HG03064 (cell line): ENCODE results near the gene RASA3.

Source experiments
- ATAC-seq: cut with Tn5 transposase; IDR thresholded peaks from one replicate; pipeline ENCODE4 v1.9.1; 2021; ENCODE audit warnings: low read depth; ENCODE audit not compliant: unreplicated experiment

RASA3 gene

DNA sequence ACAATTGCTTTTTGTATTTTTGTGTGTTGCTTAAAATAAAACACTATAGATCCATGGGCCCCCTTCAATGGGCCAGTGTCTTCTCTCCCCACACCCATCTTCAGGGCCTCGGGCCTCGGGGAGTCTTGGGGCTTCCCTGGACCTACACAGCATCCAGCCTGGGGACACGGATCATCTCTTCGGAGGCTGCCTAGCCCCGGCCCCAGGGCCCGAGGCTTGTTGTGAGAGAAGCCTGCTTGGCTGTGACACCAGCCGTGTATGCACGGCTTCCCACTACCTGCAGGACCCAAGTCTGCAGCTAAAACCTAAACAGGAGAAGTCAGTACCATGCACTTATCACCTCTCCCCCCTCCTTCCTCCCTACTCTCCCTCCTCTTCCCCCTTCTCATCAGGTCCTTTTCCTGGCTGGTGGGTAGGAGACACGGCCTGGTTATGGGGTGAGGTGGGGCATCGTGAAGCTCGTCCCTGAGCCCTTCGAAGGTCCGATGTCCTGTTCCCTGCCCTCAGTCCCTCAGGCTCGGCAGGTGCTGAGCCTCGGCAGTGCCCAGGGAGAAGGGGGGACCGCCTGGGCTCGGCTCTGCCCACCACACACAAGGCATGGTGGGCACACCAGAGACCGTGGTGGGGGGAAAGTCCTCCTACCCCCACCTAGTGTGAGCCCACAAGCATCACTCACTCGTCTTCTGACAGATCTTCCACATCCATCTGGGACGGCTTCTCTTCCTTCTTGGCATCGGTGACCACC lies 168.0 kb downstream of the RASA3 start:
- ATAC-seq = no peak

DNA sequence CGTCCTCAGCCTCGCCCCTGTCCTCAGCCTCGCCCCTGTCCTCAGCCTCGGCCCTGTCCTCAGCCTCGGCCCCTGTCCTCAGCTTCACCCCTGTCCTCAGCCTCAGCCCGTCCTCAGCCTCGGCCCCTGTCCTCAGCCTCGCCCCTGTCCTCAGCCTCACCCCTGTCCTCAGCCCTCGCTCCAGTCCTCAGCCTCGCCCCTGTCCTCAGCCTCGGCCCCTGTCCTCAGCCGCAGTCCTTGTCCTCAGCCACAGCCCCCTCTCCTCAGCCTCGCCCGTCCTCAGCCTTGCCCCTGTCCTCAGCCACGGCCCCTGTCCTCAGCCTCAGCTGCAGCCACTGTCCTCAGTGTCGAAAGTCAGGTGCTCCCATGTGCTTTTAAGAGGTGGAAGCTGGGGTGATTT lies 169.0 kb downstream of the RASA3 start:
- no peak for ATAC-seq

DNA sequence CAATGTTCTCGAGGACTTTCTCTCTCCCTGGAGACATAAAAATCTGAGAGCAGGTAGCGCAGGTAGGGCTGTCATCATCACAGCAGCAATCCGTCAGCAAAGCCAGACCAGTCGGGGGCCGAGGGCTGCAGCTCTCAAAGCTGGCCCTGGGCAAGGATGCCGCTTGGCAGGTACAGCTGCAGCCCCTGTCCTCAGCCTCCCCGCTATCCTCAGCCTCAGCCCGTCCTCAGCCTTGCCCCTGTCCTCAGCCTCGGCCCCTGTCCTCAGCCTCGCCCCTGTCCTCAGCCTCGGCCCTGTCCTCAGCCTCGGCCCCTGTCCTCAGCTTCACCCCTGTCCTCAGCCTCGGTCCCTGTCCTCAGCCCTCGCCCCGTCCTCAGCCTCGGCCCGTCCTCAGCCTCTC lies 169.4 kb downstream of the RASA3 start:
- no peak for ATAC-seq

DNA sequence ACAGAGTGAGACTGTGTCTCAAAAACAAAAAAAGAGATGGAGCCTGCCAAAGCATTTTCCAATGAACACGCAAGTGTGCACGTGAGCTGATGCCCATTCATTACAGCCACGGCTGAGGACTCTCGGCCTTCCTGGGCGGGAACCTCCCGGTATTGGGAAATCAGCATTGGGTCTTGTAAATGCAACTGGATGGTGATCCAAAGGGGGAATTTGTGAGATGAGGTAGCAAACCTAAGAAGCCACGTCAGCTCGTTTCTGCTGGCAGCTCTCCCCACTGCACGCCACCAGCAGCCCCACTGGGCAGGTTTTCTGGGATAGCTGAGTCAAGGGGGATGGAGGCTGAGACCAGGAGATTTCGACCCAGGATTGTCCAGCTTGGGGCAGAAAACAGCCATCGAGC lies 170.0 kb downstream of the RASA3 start:
- no peak for ATAC-seq

DNA sequence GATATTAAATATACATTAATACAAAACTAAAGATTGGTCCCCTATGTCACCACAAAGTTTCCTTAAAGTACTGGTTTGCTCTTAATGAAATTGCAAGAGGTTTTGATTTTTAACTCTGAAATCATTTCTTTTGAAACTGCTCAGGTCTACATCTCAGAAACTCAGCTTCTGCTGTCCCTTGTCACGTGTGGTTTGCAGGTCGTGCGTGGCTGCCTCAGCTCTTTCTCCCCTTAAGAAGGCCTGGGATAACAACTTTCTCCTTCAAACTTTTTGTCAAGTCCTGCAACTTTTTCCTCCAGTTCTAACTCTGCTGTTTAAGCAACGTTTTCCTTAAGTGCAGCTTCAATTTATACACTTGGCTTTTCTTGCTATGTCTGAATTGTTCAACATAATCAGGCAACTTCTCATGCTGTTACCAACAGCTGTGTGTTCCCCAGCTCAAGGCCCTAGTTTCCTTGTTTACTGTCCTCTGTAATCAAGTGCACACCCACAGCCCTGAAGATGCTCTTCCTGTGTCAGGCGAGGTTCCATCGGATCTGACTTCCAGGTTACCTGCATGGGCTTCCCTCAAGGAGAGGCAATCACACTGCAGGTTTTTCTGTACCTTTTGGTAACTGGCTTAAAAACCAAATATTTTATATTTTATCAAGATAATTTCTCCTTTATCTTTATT lies 172.0 kb downstream of the RASA3 start:
- ATAC-seq = no peak

DNA sequence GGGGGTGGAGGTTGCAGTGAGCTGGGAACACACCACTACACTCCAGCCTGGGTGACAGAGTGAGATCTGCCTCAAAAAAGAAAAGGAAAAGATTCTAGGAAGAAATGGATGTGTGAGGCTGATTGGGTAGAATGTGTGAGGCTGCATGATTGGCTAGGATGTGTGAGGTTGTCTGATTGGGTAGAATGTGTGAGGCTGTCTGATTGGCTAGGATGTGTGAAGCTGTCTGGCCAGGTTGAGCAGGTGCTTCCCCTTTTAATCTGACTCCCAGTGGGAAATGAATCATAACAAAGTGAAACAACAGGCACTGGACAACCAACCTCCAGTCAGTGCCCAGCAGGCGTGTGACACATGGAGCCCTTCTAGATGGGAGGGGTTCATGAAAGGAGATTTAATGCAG lies 173.2 kb downstream of the RASA3 start:
- ATAC-seq = no peak

DNA sequence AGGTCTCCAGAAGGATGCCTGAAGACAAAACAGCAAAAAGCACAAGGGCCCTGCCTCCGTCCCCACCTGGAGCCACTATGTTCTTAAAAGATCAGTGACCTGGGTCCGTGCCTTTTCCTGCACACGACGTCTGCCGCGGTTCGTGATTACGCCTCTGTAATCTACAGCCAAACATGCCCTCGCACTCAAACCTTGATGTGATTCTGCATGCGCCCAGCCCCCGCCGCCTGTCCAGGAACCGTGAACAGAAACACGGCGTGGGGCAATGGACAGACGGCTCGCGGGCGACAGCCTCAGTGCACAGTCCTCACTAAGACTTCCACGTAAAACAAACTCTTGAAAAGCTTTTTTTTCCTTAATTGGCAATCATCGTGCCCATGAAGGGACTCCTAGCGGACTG lies 174.1 kb downstream of the RASA3 start:
- no peak for ATAC-seq

DNA sequence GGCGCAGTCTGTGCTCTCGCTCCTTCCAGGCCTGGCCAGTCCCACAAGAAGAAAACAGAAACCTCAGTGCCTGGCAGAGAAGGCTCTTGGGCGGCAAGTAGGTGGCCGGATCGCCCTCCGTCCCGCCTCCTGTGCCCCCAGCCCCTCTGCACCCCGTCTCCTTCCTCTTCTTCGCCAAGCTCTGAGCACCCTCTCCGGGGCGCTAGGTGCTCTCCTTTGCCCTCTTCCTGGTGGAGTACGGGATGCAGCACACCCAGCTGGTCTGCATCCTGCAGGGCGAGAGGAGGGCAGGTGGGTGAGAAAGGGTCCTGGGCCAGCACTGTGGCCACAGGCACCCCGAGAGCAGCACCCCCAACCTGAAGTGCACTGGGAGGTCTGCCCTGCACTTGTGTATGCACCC lies 175.9 kb downstream of the RASA3 start:
- no peak for ATAC-seq

DNA sequence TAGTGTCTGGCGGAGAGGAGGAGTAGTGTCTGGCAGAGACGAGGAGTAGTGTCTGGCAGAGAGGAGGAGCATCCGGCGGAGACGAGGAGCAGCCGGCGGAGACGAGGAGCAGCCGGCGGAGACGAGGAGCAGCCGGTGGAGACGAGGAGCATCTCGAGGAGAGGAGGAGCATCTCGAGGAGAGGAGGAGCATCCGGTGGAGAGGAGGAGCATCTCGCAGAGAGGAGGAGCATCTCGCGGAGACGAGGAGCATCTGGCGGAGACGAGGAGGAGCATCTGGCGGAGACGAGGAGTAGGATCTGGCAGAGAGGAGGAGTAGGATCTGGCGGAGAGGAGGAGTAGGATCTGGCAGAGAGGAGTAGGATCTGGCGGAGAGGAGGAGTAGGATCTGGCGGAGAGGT lies 176.7 kb downstream of the RASA3 start:
- ATAC-seq = no peak

DNA sequence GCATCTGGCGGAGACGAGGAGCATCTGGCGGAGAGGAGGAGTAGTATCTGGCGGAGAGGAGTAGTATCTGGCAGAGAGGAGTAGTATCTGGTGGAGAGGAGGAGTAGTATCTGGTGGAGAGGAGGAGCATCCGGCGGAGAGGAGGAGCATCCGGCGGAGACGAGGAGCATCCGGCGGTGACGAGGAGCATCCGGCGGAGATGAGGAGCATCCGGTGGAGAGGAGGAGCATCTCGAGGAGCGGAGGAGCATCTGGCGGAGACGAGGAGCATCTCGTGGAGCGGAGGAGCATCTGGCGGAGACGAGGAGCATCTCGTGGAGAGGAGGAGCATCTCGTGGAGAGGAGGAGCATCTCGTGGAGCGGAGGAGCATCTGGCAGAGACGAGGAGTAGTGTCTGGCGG lies 177.2 kb downstream of the RASA3 start:
- ATAC-seq = no peak

DNA sequence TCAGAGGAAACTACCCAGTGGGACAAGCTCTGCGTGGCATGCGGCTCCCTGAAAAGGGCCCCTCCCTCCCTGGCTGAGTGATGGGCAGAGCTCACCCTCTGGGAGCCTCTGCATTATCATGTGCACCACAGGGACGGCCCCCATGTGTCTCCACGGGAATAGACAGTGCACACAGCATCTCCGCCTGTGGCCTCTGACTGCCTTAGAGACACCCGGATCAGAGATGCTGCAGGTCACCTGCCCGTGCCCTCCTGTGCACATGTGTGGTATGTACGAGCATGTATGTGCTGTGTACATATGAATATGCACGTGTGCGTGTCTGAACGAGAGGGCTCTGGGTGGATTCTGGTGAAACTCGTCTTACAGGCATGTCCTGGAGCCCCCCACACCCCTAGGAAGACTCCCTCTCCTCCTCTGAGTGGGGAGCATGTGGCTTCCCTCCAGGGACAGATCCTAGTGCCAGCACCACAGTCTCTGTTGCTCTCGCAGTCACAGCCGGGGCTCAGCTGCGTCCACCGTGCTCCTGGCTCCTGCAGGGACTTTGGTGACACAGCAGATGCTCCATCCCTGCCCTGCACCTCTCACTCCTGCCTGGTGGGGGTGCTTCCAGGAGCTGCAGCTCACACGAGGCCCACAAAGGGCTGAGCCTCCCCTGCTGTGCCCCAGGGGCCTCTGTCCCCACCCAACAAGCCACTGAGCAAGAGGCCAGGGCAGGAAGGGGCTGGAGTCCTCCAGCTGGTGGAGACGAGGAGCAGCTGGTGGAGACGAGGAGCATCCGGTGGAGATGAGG lies 178.2 kb downstream of the RASA3 start:
- no peak for ATAC-seq

DNA sequence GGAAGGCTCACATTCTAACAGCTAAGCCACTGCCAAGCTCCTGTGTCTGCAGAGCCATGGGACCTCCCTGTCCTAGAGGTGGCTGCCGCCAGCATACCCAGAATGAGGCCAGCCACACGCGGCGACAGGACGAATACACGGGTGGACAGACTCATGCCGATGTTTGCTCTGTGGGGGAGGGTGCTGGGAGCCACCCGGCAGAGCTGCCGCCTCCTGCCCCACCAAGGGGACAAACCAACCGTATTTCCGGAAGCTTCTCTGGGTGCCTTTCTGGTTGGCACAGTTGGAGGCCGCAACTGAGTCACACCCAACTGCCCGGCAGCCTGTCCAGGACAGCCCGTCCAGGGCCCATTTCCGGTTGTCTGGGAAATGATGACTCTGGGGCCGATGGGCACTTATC lies 178.9 kb downstream of the RASA3 start:
- ATAC-seq = no peak

DNA sequence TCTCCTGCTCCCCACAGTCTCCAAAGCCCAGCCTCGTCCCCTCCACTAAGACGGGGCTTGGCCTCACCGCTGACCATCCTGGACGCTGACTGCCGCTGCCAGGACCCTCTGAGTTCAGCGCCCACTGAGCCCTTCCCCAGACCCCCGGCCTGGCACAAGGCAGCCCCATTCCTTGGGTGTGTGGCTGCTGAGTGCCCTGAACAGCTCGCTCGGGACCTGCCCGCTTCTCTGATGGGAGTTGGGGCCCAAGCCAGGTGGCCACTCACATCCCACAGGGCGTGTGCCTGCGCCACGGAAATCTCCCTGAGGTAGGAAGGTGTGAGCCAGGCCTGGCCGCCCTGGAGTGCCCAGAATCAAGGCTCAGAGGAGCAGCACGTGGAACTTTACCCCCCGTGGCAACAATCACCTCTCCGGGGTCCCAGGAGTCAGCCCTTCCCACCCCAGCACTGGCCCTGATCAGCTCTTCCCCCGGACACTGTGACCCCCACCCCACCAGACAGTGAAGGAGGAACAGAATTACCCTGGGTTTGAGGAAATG lies 179.4 kb downstream of the RASA3 start:
- no peak for ATAC-seq

DNA sequence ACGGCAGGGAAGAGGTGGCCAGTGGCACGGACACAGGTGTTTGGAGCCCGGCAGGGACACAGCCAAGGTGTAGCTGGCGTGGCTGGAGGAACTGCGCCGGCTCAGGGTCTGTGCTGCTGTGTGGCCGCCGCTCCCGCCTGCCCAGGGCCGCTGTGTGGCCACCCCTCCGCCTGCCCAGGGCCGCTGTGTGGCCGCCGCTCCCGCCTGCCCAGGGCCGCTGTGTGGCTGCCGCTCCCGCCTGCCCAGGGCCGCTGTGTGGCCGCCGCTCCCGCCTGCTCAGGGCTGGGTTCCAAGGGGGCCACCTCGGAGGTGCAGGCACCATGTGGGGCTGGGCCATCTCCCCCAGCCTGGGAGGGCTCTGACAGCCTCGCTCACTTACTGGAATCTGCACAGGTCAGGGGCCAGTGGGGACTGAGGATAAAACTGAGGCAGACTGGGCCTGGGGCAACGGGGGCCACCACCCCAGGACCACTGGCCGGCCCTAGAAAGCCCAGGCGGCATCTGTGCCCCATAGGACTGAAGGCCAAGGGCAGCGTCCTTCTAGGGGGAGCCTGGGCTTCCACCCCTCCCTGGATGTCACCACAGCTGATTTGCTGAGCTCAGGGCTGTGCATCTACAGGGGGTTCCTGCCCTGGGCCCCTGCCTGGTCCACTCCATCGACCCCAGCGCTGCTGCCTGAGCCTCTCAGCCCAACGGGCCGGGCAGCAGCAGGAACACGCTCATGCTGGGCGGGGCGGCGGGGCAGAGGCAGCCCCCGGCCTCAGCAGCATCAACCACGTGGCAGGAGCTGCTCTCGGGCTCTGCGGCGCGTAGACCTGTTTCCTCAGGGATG lies 180.1 kb downstream of the RASA3 start:
- no peak for ATAC-seq

DNA sequence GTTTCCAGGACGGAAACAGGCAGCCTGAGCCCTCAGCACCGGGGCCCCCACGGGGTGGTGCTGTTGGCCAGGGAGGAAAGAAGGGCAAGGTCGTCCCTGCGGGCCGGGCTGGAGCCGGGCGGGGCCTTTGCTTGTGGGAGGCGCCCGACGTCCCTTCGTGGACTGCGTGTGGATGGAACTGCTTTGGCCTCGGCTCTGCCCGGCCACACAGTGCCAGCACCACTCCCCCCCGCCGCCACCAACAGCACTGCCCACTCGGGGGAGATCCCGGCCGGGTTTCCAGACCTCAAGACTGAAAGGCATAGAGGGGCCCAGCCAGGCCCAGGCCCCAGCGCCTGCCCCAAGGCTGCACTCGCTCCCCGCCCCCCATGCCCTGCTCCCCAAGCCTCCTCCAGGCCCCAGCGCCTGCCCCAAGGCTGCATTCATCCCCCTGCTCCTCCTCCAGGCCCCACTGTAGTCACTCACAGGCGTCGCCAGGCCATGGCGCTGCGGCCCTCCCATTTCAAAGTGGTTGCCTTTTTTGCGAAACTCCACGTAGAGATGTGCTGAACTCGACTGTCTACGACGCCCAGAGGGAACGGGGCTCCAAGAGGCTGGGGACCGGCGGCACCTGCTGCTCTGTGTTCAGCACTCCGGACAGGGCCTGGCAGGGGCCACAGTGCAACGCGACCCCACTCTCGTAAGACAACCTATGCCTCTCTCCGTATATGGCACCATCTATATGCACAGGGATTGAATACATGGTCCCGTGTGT lies 181.0 kb downstream of the RASA3 start:
- peak; percentile 64 for ATAC-seq

DNA sequence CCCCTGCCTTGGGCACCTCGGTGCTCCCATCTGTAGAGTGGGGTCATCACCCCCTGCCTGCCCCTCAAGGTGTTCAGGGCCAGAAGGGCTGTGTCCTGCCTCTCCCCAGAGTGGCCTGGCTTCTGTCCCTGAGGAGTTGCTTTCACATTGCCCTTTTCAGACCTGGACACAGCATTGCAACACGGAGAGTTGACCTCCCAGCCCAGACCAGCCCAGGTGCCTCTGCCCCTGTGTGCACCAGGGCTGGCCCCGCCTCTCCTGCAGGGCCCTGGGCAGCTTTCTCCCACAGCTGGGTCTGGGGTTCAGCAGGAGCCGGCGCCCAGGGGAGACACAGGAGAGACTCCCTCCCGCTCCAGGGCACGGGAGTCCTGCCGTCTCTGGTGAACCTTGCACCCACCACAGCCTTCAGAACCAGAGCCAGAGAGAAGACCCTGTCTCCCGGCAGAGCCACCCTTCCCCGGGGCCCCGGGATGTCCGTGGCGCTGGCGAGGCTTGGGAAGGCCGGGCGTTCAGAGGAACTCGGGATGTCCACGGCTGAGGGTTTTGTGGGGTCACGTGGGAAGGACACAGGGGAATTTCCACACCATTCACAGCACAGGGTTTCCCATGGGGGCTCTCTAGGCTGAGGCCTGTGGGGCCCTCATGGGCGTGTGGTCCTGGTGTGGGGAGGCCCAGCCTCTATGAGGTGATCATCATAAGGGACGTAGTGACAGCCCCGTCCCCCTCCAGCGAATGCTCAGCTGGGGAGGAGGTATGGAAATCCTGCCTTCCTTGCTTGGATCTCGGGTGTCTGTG lies 181.8 kb downstream of the RASA3 start:
- ATAC-seq = peak; percentile 35

DNA sequence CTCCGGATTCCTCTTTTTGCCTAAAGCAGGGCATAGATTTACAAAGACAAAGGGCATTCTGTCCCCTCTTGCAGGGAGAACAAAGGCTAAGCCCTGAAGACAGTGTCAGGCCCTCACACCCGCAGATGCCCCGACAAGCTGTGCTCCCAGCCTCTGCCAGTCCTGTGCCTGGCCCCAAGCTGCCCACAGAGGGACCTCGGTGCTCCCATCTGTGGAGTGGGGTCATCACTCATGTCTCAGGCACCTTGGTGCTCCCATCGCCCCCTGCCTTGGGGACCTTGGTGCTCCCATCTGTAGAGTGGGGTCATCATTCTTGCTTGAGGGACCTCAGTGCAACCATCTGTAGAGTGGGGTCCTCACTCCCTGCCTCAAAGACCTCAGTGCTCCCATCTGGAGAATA lies 182.9 kb downstream of the RASA3 start:
- no peak for ATAC-seq

DNA sequence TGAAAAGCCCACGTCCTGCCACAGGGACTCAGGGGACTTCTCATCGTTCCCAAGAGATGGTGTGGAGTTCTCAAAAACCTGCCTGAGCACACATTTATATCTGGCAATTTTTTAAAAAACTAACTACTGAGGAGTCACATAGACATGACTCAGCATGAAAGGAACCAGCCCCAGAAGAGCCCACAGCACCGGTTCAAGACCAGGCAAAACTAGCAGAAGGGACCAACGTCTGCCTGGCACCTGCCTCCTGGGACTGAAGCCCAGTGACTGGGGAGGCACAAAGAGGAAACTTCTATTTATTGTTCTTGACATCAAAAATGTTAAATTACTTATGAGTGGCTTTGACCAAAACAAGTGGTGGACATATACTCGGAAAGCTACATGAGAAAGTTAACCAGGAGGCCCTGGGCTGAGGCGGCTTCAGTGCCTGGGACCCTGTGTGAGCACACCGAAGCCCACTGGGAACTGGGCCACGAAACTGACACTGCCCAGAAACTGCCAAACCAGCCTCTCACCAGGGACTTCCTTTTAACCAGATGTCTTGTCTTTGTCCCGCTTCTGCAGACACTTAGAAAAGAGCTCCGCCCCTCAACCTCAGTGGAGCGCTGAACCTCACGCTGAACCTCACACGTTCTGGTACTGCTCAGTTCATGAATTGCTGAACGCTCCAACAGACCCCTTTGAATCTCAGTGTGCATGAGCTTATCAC lies 184.2 kb downstream of the RASA3 start:
- no peak for ATAC-seq
